Tibial nerve (tissue), 3 donors: ENCODE results near the gene ADAP1.

Experiments used
- EP300 ChIP-seq, 2 donors: sonication (generic); formaldehyde crosslinking; IDR thresholded peaks; one replicate each; pipeline ENCODE4 v1.6.1; 2017; ENCODE audit warnings: antibody characterized with exemption in 2 of 2, mild to moderate bottlenecking in 1 of 2
- POLR2A ChIP-seq, 2 donors: fragments of 450-650 bp; IDR thresholded peaks; one replicate each; pipeline ENCODE4 v1.6.1; 2017; ENCODE audit warnings: antibody characterized with exemption in 2 of 2, mild to moderate bottlenecking in 2 of 2, moderate library complexity in 2 of 2

GRCh38 chr7:988426-988911, 34.0 kb upstream of the ADAP1 start:
- TF ChIP-seq POLR2A (IDR thresholded peaks at IDR 0.05) (no peak), EP300 (IDR thresholded peaks at IDR 0.05) (no peak)
